ENCODE data around the gene GRIK1.

The GRIK1 gene

GRCh38 chr21:29887313-29888009 is 52.3 kb downstream of the GRIK1 start:
- TF ChIP-seq ZNF274 (IDR thresholded peaks at IDR 0.05; ENCODE audit: low read depth, low read length) = no peak
- H3K4me3 ChIP-seq (ENCODE audit: low read length) = no peak overlapping the region

- no peak for TF ChIP-seq ZNF274 (IDR thresholded peaks at IDR 0.05; ENCODE audit: low read depth, low read length)
Observed at GRCh38 chr21:29885491-29885890, 54.3 kb downstream of the GRIK1 start.

GRCh38 chr21:29875873-29876272 is 63.9 kb downstream of the GRIK1 start:
- no peak overlapping the region for H3K4me3 ChIP-seq (ENCODE audit: low read length)
- no peak for TF ChIP-seq ZNF274 (IDR thresholded peaks at IDR 0.05; ENCODE audit: low read depth, low read length)

More at GRCh38 chr21:29885491-29885890, 54.3 kb downstream of the GRIK1 start:
- H3K4me3 ChIP-seq (ENCODE audit: low read length) = no peak overlapping the region

GRCh38 chr21:29875036-29875716 is 64.6 kb downstream of the GRIK1 start:
- H3K4me3 ChIP-seq (ENCODE audit: low read length) = no peak overlapping the region
- no peak for TF ChIP-seq ZNF274 (IDR thresholded peaks at IDR 0.05; ENCODE audit: low read depth, low read length)

GRCh38 chr21:29873908-29874307 is 65.9 kb downstream of the GRIK1 start:
- no peak overlapping the region for H3K4me3 ChIP-seq (ENCODE audit: low read length)
- TF ChIP-seq ZNF274 (IDR thresholded peaks at IDR 0.05; ENCODE audit: low read depth, low read length) = no peak

- no peak overlapping the region for H3K4me3 ChIP-seq (ENCODE audit: low read length)
- TF ChIP-seq ZNF274 (IDR thresholded peaks at IDR 0.05; ENCODE audit: low read depth, low read length) = no peak
Observed at GRCh38 chr21:29870814-29871213, 69.0 kb downstream of the GRIK1 start.

- no peak overlapping the region for H3K4me3 ChIP-seq (ENCODE audit: low read length)
Observed at GRCh38 chr21:29867796-29868195, 72.0 kb downstream of the GRIK1 start.

GRCh38 chr21:29860346-29860745 is 79.5 kb downstream of the GRIK1 start:
- H3K4me3 ChIP-seq (ENCODE audit: low read length) = no peak overlapping the region
- TF ChIP-seq ZNF274 (IDR thresholded peaks at IDR 0.05; ENCODE audit: low read depth, low read length) = no peak

More at GRCh38 chr21:29867796-29868195, 72.0 kb downstream of the GRIK1 start:
- no peak for TF ChIP-seq ZNF274 (IDR thresholded peaks at IDR 0.05; ENCODE audit: low read depth, low read length)

- H3K4me3 ChIP-seq (ENCODE audit: low read length) = no peak overlapping the region
- TF ChIP-seq ZNF274 (IDR thresholded peaks at IDR 0.05; ENCODE audit: low read depth, low read length) = no peak
Observed at GRCh38 chr21:29857150-29857549, 82.6 kb downstream of the GRIK1 start.

GRCh38 chr21:29854795-29855194 is 85.0 kb downstream of the GRIK1 start:
- H3K4me3 ChIP-seq (ENCODE audit: low read length) = no peak overlapping the region
- no peak for TF ChIP-seq ZNF274 (IDR thresholded peaks at IDR 0.05; ENCODE audit: low read depth, low read length)

- no peak overlapping the region for H3K4me3 ChIP-seq (ENCODE audit: low read length)
- TF ChIP-seq ZNF274 (IDR thresholded peaks at IDR 0.05; ENCODE audit: low read depth, low read length) = no peak
Observed at GRCh38 chr21:29851611-29852010, 88.2 kb downstream of the GRIK1 start.

- no peak overlapping the region for H3K4me3 ChIP-seq (ENCODE audit: low read length)
- no peak for TF ChIP-seq ZNF274 (IDR thresholded peaks at IDR 0.05; ENCODE audit: low read depth, low read length)
Observed at GRCh38 chr21:29849735-29850176, 90.0 kb downstream of the GRIK1 start.

GRCh38 chr21:29843804-29844203 is 96.0 kb downstream of the GRIK1 start:
- TF ChIP-seq ZNF274 (IDR thresholded peaks at IDR 0.05; ENCODE audit: low read depth, low read length) = no peak
- H3K4me3 ChIP-seq (ENCODE audit: low read length) = no peak overlapping the region

GRCh38 chr21:29834617-29835016 is 105.2 kb downstream of the GRIK1 start:
- no peak for TF ChIP-seq ZNF274 (IDR thresholded peaks at IDR 0.05; ENCODE audit: low read depth, low read length)
- H3K4me3 ChIP-seq (ENCODE audit: low read length) = no peak overlapping the region

- TF ChIP-seq ZNF274 (IDR thresholded peaks at IDR 0.05; ENCODE audit: low read depth, low read length) = no peak
- H3K4me3 ChIP-seq (ENCODE audit: low read length) = no peak overlapping the region
Observed at GRCh38 chr21:29832217-29832616, 107.6 kb downstream of the GRIK1 start.

Data from GM08714 (cell line).